Measurements from ENCODE around the gene TMEM255A. TPM values are rescaled to one million over a fixed set of nuclear protein-coding genes. Genes with fewer than 3 reads are reported as not detected.

Gene TMEM255A
- total and polyA plus RNA-seq, 2 of the 13 experiments (the other 11 are each of a cell fraction or from before 2014, with no cell fraction given): 0.13 to 0.40 TPM

DNA sequence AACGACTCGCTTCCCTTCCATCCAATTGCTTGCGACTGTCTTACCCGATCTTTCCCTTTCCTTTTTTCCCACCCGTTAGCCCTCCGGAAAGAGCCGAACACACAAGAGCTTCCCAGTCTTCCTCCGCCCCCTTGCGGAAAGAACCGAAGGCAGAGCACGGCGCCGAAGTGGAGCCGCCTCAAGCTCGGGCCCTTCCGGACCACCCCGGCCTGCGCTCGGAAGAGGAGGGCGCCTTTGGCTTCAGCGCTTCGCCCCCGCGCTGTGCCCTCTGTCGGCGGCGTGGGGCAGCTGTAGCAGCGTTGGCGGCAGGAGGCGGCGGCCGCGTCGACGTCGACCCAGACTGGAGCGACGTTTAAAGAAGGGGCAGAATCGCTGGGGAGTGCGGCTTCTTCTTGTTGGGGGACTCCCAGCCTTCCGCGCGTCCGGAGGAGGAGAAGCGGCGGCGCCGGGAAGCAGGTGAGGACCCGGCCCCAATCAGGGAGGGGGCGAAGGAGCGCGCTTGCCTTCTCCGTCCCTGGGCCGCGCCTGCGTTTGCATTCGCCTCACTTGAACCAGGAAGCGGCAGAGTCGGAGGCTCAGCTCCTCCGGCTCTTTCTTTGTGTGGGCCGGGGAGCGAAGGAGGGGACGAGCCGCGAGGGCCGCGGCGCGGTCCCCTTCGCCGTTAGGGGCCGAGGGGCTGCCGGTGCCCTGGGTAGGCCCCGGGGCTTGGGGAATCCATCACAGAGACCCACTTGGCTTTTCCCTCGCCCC is 60.6 kb downstream of the TMEM255A start, which contains the start of gene ZBTB33 (continued):
- TF ChIP-seq USF2 (IDR thresholded peaks at IDR 0.05; ENCODE audit: low read depth, low read length) (no peak), USF2 (CRISPR knock-in tag; IDR thresholded peaks at IDR 0.05; ENCODE audit: borderline replicate concordance) (no peak), AFF4 (CRISPR knock-in tag; IDR thresholded peaks at IDR 0.05) (no peak), MEIS2 (CRISPR knock-in tag; IDR thresholded peaks at IDR 0.05) (no peak), NFYC (CRISPR knock-in tag; IDR thresholded peaks at IDR 0.05) (no peak), ZFP91 (CRISPR knock-in tag; IDR thresholded peaks at IDR 0.05; ENCODE audit: borderline replicate concordance) (peak; percentile 71), ZMYM2 (CRISPR knock-in tag; IDR thresholded peaks at IDR 0.05) (no peak), ZNF44 (CRISPR knock-in tag; IDR thresholded peaks at IDR 0.05) (no peak), ZNF281 (CRISPR knock-in tag; IDR thresholded peaks at IDR 0.05; ENCODE audit: borderline replicate concordance) (no peak), EZH2 (conservative IDR thresholded peaks at IDR 0.05; ENCODE audit: low read depth, low read length) (no peak), ZNF138 (CRISPR knock-in tag; IDR thresholded peaks at IDR 0.05; ENCODE audit: low read depth) (no peak), EEA1 (CRISPR knock-in tag; IDR thresholded peaks at IDR 0.05; ENCODE audit: borderline replicate concordance) (no peak), ZNF343 (CRISPR knock-in tag; IDR thresholded peaks at IDR 0.05) (no peak), MIER3 (CRISPR knock-in tag; IDR thresholded peaks at IDR 0.05; ENCODE audit: borderline replicate concordance) (peak; percentile 29; the same call in 1 of the 2 replicates), JUN (CRISPR knock-in tag; IDR thresholded peaks at IDR 0.05) (no peak), PAX8 (CRISPR knock-in tag; IDR thresholded peaks at IDR 0.05; ENCODE audit: borderline replicate concordance) (no peak), TP53 (CRISPR knock-in tag; conservative IDR thresholded peaks at IDR 0.05) (no peak), ZNF652 (CRISPR knock-in tag; IDR thresholded peaks at IDR 0.05; ENCODE audit: borderline replicate concordance, low read depth) (no peak), KDM3A (CRISPR knock-in tag; IDR thresholded peaks at IDR 0.05; ENCODE audit: low read depth) (no peak), ZNF292 (CRISPR knock-in tag; IDR thresholded peaks at IDR 0.05; ENCODE audit: borderline replicate concordance, low read depth) (no peak)
